ENCODE data around the gene SYT8.

SYT8 gene

DNA sequence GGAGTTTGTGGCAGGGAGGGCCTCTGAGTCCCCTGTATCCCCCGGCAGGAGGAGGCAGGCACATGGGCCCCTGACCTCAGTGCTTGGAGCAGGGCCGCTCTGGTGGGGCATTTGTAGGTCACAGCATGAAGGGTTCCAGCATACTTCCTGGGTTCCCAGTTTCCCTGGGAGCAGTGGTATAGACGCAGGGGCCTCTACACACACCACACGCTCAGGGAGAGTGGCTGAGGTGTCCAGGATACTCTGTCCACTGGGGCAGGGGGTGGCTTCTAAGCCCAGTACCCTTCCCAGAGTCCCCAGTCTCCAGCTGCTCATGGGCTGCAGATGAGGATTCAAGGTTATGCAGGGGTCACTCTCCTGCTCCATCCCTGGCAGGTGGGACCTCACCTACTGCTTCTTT is 24.2 kb downstream of the SYT8 start:
- Histone ChIP-seq H3K36me3 (ENCODE audit: control insufficient read depth, insufficient read depth, low read length) (no peaks in the 10 kb centered on the region), H3K27ac (no peak overlapping the region), H2AFZ (no peak overlapping the region), H3K4me1 (no peaks in the 10 kb centered on the region), H3K4me2 (ENCODE audit: low read length) (no peak overlapping the region), H3K9me3 (ENCODE audit: control insufficient read depth, low read length) (no peaks in the 10 kb centered on the region), H3K4me3 (ENCODE audit: low read depth, low read length) (no peak overlapping the region), H3K79me2 (no peaks in the 10 kb centered on the region), H3K9ac (no peak overlapping the region), H3K27me3 (ENCODE audit: control insufficient read depth, insufficient read depth, low read length) (no peaks in the 10 kb centered on the region)
- TF ChIP-seq CTCF (IDR thresholded peaks at IDR 0.05) = no peak

DNA sequence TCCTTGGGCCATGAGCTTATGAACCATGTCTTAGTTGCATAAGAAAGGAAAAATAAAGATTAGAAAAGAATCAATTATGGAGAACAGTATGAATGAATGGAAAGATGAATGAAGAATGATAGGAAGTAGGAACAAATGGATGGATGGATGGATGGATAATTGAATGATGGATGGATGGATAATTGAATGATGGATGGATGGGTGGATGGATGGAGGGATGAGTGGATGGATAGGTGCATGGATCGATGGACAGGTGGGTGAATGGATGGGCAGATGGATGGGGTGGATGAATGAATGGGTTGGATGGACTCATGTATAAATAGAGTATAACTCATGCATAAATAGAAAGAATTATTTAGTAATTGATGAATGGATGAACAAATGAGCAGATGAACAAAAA is 25.3 kb downstream of the SYT8 start:
- Histone ChIP-seq H3K27me3 (ENCODE audit: control insufficient read depth, insufficient read depth, low read length) (no peaks in the 10 kb centered on the region), H3K9me3 (ENCODE audit: control insufficient read depth, low read length) (no peaks in the 10 kb centered on the region), H3K27ac (no peak overlapping the region), H3K4me3 (ENCODE audit: low read depth, low read length) (no peak overlapping the region), H3K4me2 (ENCODE audit: low read length) (no peak overlapping the region), H3K4me1 (no peaks in the 10 kb centered on the region), H2AFZ (no peak overlapping the region), H3K79me2 (no peaks in the 10 kb centered on the region), H3K9ac (no peak overlapping the region), H3K36me3 (ENCODE audit: control insufficient read depth, insufficient read depth, low read length) (no peaks in the 10 kb centered on the region)
- TF ChIP-seq CTCF (IDR thresholded peaks at IDR 0.05) = no peak

GRCh38 chr11:1861435-1862411 is 26.9 kb downstream of the SYT8 start:
- no peak for TF ChIP-seq CTCF (IDR thresholded peaks at IDR 0.05)
- no peaks in the 10 kb centered on the region for H3K36me3 ChIP-seq (ENCODE audit: control insufficient read depth, insufficient read depth, low read length)
- H3K4me1 ChIP-seq = no peaks in the 10 kb centered on the region

GRCh38 chr11:1862588-1863351 is 28.0 kb downstream of the SYT8 start:
- Histone ChIP-seq H3K27me3 (ENCODE audit: control insufficient read depth, insufficient read depth, low read length) (no peaks in the 10 kb centered on the region), H2AFZ (no peak overlapping the region), H3K79me2 (no peaks in the 10 kb centered on the region), H3K27ac (no peak overlapping the region), H3K4me3 (ENCODE audit: low read depth, low read length) (no peak overlapping the region), H3K9ac (no peak overlapping the region), H3K36me3 (ENCODE audit: control insufficient read depth, insufficient read depth, low read length) (no peaks in the 10 kb centered on the region), H3K4me2 (ENCODE audit: low read length) (no peak overlapping the region), H3K9me3 (ENCODE audit: control insufficient read depth, low read length) (no peaks in the 10 kb centered on the region), H3K4me1 (no peaks in the 10 kb centered on the region)
- no peak for TF ChIP-seq CTCF (IDR thresholded peaks at IDR 0.05)

More at GRCh38 chr11:1861435-1862411, 26.9 kb downstream of the SYT8 start:
- Histone ChIP-seq H3K9ac (no peak overlapping the region), H3K27me3 (ENCODE audit: control insufficient read depth, insufficient read depth, low read length) (no peaks in the 10 kb centered on the region), H3K4me3 (ENCODE audit: low read depth, low read length) (no peak overlapping the region), H2AFZ (no peak overlapping the region), H3K4me2 (ENCODE audit: low read length) (no peak overlapping the region), H3K27ac (no peak overlapping the region), H3K79me2 (no peaks in the 10 kb centered on the region), H3K9me3 (ENCODE audit: control insufficient read depth, low read length) (no peaks in the 10 kb centered on the region)
